Activated CD4-positive, alpha-beta T cell treated with anti-CD3 and anti-CD28 coated beads for 1 hour (primary cell): ENCODE results near the gene HMCN2.
"Not testable (repeated sequence)": the region's sequence is repeated elsewhere in the genome, so short reads cannot be mapped to it uniquely, and the experiment has no call there.

ENCODE experiments used
- DNase-seq: peaks from one replicate; pipeline ENCODE4 v3.0.0-alpha.2; 2020

Gene HMCN2

DNA sequence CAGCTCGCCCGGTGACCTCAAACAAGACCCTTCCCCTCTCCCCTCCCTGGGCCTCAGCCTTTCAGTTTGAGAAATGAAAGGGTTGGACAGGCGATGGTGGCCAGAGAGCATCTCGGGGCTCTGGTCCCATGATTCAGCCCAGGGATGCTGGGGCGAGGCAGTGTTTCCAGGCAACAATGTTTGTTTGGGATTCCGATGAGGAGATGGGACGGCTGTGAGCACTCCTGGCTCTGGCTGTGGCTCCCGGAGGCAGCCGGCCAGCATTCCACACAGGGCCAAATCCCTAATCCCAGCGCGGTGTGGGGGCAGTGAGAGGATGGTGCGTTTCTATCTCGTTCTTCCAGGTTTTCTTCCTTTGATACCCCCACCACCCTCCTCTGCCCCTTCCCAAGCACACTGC lies 66.0 kb downstream of the HMCN2 start:
- no peak for DNase-seq

DNA sequence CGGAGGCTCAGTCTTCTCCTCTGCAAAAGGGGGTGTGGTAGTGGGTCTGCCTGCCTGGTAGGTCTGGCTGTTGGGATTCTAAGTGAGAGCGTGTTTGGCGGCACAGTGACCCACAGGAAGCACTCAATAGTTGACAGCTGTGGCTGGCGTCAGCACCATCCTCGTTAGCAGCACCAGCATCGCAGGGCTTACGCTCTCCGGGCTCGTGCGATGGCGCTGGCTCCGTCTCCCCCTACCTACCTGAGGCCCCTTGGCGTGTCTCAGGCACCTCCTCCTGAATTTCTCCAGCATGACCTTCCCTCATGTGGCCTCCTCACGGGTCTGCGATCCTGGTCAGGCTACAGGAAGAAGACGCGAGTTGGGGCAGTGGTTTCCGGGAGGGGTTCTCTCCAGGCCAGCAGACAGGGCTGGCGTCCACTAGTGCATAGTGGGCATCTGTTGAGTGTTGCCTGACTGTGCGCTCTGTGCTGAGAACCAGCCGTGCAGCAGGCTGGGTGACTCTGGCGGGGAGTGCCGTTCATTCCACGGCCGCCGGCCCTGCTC lies 66.9 kb downstream of the HMCN2 start:
- no peak for DNase-seq

DNA sequence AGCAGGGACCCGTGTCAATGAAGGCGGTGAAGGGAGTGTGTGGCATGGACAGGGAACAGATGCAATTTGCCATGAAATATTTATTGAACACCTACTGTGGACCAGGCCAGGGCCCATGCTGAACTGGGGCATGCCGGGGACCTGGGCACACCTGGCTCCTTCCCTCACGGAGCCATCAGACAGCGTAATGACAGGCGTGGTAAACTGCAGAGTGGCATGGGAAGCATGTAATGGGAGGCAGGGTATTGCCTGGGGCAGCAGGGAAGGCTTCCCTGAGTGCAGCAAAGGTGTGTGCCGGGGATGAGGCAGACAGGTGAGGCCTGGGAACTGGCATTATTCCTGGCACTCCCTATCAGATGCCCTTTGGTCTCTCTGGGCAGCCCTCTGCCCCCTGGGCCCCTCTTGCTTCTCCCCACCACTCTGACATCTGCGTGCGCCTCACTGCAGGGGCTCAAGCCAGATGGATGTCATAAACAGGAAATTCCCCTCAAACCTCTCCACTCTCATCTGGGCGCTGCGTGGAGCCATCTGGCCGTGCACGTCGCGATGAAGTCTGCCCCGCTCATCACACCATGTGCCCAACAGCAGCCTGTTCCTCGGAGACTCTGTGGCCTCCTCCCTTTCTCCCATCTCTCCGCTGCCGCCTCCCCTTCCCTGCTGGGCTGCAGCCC lies 67.6 kb downstream of the HMCN2 start:
- DNase-seq = no peak

DNA sequence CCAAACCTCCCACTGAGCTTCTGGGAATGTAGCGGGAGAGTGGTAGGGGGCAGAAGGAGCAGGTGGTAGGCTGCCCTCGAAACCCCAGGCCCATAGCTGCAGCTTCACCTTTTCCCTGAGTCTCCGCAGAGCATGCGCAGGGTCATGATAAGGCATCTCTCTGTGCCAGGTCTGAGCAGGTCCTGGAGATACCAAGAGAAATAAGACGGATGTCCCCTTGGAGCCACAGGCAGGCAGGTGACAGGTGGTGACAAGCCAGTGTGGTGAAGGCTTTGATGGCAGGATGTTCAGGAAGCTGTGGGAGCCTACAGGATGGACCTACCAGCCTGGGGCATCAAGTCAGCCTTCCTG lies 68.1 kb downstream of the HMCN2 start:
- DNase-seq = no peak

DNA sequence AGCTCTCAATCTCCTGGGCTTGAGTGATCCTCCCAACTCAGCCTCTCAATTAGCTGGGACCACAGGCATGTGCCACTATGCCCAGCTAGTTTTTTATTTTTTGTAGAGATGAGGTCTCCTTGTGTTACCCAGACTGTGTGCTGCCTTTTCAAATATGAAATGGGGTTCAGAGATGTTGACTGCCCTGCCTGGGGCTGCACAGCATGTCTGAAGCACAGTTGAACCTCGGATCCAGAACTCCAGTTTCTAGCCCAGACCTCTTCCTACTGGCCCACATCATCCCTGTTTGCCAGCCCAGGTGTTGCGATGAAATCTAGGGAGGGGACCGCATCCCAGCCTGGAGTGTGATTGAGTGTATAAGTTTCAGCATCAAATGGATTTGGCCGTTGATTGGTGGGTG lies 69.4 kb downstream of the HMCN2 start:
- DNase-seq = no peak

DNA sequence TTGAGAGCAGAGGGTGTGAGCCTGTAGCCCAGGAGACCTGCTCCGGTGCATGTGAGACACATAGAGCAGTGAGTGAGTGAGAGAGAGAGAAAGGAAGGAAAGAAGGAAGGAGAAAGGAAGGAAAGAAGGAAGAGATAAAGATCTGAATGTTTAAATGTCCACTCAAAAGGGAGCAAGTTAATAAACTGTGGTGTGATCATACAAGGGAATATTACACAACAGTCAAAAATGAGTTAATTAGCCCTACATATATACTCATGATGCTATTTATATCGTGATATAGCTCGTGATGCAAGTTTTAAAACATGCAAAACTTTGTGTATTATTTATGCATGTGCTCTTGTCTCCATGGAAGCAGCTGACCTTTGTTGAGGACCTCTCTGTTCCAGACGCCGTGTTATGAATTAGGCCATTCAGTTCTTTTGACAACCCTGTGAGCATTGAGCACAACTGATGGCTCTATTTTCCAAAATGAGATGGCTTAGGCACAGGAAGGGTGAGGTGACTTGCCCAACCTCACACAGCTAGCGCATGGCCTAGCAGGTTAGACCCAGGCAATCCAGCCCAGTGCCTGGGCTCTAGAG lies 70.6 kb downstream of the HMCN2 start:
- no peak for DNase-seq

DNA sequence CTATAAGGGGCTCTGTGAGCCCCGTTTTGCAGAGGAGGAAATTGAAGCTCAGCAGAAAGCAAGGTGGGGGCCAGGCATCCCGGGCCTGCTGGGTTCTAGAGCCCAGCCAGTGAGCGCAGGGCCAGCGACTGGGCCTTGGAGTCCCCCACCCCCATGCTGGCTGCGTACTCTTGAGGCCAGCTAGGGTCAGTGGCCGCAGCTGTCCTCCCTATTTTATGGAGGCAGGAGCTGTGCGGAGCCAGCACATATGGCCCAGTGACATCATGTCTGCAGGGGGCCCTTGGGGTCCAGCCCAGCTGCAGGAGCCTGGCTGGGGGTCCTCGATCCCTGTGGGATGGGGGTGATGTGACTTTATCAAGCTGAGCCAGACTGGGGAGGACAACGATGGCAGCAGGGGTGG lies 71.3 kb downstream of the HMCN2 start:
- no peak for DNase-seq

DNA sequence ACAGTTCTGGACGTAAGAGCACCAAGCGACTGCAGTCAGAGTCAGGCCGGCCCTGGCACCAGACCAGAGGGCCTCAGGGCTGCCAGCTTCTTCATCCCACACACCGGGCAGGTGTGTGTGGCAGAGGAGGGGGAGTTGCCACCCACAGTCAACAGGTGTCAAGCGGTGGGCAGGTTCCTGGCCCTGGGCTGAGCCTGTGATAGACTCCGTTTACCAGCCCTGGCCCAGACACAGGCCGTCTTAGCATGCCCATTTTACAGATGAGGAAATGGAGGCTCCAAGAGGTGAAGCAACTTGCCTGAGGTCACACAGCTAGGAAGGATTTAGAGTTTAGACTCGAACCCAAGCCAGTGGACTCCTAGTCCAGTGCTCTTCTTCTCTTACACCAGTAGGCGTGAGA lies 71.8 kb downstream of the HMCN2 start:
- DNase-seq = no peak

DNA sequence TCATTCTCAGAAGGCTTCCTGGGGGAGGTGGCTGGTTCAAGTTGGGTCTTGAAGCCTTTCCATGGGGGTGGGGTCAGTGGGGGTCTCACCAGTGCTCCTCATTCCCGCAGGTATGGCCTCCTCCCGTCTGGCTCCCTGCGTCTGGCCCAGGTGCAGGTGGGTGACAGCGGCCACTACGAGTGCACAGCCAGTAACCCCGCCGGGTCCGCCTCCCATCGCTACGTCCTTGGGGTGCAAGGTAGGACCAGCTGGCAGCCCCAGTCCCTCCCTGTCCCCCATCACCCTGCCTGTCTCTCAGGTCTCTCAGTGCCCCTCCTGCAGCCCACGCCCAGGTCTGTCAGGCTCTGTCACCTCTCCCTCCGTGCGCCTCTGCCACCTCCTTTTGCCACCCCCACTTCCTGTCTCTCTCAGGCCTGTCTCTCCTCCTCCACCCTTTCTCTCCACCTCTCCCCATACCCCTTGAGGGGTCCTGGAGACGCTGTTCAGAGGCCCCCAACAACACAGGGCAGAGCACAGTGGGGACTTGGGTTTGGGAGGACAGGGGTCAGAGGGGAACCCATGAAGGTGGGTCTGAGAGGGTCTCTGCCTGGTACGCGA lies 72.3 kb downstream of the HMCN2 start:
- DNase-seq = no peak

DNA sequence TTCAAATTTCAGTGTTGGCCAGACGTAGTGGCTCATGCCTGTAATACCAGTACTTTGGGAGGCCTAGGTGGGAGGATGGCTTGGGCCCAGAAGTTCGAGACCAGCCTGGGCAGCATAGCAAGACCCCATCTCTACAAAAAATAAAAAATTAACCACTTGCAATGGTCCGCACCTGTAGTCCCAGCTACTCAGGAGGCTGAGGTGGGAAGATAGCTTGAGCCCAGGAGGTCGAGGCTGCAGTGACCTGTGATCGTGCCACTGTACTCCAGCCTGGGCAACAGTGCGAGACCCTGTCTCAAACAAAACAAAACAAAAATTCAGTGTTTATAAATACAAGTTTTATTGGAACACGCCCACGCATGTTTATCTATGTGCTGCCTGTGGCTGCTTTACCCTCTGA lies 73.3 kb downstream of the HMCN2 start:
- not testable (repeated sequence) for DNase-seq

DNA sequence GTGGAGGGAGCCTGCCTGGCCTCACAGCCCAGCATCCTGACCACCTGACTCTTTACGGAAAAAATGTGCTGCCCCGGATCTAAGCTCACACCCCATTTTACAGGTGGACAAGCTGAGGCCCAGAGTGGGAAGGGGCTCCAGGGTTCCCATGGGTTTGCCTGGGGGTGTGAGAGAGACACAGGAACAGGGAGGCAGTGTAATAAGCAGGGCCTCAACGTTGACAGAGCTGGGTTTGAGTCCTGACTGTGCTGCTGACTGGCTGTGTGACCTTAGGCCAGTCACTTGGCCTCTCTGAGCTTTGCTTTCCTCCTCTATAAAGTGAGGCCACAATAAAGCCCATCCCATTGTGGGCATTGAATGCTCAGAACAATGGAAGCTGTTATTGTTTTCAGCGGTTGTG lies 73.7 kb downstream of the HMCN2 start:
- DNase-seq = no peak

DNA sequence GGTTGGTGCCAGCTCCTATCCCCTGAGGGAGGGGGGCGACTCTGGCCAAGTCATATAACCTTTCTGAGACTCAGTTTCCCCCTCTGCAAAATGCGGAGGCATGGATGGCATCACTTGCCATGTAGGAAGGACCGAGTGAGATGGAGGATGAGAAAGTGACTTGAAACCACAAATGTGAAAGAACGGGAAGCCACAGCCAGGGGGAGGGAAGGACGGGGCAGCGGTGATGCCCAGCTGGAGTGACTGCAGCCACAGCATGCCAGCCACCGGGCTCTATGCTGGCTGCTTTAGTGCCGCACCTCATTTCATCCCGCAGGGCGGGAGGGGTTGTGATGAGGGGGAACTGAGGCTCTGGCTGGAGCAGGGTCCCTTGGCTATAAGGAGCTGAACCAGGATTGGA lies 74.5 kb downstream of the HMCN2 start:
- no peak for DNase-seq

DNA sequence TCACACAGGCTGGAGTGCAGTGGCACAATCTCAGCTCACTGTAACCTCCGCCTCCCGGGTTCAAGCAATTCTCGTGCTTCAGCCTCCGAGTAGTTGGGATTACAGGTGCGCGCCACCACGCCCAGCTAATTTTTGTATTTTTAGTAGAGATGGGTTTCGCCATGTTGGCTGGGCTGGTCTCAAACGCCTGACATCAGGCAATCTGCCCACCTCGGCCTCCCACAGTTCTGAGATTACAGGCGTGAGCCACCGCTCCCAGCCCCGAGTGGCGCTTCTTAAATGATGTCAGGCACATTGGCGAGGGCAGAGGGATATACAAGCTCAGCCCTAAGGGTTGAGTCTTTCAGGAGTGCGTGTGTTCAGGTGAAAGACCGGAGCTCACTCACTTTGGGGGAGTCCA lies 75.0 kb downstream of the HMCN2 start:
- DNase-seq = not testable (repeated sequence)

DNA sequence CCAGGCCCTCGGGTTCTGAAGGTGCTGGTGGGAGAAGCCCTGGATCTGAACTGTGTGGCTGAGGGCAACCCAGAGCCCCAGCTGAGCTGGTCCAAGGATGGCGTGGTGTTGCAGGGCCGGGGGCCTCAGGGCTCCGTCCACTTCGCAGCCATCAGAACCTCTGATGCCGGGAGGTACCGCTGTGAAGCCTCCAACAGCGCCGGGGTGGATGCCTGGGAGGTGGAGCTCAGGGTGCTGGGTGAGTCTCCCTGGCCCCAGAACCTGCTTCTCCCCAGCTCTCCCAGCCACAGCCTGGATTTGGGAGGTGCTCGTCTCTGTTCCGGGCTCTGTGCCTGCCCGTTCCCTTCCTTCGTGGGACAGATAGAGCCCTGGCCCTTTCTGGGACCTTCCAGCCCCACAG lies 75.6 kb downstream of the HMCN2 start:
- no peak for DNase-seq

DNA sequence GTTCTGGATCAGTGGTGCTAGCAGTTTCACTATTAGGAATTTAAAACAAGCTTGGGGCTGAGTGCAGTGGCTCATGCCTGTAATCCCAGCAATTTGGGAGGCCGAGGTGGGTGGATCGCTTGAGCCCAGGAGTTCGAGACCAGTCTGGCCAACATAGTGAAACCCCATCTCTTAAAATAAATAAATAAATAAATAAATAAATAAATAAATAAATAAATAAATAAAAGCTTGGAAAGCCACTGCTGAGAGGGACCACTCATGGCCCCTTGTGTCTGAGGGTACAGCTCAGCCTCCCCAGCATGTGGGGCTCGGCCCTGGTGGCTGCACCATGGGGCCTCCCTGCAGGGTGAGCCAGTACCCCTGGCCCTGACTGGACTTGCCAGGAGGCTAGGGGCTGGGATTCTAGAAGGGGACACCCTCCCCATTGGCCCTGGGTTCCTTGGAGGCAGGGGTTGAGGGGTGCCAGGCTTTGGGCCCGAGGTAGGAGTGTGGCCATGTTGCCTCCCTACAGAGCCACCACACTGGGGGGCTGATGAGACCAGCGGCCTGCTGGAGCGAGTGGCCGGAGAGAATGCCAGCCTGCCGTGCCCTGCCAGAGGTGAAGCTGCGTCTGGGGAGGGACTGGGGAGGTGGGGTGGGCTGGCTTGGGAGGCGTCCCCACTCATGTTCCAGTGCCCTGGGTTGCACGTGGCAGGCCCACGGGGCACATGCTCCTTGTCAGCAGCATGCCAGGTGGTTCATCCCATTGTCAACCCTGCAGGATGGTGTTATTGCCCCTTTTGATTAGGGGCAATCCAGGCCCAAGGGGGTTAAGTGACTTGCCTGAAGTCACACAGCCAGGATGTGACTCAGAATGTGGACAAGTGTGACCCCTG lies 76.5 kb downstream of the HMCN2 start:
- no peak for DNase-seq

DNA sequence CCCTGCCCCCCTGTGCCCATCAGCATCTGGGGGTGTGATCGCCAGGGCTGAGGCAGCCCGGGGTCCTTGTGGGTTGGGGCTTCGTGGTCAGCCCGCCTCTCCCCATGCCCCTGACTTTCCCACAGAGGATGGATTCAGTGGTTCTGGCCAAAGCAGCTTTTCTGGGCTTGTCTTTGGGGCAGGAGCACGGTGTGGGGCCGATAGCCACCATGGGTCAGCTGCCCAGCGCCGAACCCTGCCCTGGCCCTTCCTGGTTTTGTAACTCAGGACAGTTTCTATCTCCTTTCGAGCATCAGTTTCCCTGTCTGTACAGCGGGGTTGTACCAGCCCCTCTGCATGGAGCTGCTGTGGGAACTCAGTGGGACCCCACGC lies 77.1 kb downstream of the HMCN2 start:
- DNase-seq = no peak

DNA sequence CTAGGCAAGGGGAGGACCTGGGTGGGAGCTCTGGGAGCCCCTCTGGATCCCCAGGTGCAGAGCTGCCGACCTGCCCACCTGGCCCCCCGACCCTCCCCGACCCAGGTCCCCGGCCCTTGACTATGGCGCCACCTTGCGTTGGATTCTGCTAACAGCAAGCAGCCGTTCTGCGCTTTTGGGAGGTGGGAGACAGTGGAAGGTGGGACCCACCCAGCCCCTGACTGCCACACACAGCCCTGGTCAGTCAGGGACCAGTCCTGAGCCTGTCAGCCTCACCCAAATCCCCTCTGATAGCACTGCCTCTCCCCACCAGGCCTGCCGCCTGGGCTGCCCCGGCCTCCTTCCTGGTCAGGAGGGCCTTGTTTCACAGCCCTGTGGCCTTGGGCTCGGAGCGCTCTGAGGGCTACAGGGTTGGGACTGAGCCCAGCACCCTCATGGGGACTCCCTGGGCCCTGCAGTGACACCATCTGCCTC lies 77.9 kb downstream of the HMCN2 start:
- no peak for DNase-seq

DNA sequence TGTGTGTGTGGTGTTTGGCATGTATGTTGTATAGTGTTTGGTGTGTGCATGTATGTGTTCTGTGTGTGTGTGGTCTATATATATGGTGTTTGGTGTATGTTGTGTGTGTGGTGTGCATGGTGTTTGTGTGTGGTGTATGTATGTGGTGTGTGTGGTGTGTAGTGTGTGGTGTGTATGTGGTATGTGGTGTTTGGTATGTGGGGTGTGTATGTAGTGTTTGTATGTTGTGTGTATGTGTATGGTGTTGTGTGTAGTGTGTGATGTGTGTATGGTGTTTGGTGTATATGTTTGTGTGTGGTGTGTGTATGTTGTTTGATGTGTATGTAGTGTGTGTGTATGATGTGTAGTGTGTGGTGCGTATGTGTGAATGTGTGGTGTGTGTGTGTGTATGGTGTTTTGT lies 78.8 kb downstream of the HMCN2 start:
- DNase-seq = no peak

DNA sequence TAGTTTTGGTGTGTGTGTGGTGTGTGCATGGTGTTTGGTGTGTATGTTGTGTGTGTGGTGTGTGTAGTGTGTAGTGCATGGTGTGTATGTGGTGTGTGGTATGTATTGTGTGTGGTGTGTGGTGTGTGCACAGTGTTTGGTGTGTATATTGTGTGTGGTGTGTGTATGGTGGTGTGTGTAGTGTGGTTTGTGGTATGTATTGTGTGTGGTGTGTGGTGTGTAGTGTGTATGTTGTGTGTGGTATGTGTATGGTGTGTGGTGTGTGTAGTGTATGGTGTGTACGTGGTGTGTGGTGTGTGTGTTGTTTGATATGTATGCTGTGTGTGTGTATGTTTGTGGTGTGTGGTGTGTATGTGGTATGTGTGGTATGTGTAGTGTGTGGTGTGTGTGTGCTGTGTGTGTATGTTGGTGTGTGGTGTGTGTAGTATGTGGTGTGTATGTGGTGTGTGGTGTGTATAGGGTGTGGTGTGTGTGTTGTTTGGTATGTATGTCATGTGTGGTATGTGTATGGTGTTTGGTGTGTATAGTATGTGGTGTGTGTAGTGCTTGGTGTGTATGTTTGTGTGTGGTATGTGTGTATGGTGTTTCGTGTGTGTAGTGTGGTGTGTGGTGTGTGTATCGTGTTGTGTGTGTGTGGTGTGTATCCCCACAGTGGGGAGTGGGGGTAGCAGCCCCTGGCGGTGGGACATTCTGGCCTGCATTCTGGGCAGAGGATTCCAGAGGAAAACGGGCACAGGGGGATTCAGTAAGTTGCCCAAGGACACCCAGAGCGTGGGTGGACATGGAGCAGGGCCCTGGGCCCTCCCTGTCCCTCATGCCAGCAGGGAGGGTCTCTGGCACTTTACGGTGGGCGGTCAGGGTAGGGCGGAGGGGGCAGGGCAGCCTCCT lies 79.7 kb downstream of the HMCN2 start:
- DNase-seq = no peak

DNA sequence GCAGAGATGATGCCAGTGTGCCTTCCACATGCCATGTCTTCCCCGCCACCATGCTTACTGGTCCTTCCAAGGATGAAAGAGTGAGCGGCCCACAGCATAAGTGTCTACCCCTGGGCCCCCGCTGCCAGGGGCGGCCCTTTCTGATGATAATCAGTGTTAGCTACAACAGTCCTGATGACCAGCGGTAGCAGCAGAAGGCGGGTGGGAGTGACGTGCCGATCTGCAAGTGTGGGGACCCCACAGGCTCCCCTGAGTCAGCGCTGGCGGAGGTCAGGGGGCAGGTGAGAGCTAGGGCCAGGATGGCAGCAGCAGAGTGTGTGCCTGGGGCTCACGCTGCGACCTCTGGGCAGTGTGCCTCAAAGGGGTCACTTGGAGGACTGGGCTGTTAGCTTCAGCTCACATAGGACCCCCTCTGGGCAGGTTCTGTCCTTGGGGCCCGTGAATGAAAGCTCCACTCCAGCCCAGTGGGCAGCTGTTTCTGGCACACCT lies 80.4 kb downstream of the HMCN2 start:
- no peak for DNase-seq

DNA sequence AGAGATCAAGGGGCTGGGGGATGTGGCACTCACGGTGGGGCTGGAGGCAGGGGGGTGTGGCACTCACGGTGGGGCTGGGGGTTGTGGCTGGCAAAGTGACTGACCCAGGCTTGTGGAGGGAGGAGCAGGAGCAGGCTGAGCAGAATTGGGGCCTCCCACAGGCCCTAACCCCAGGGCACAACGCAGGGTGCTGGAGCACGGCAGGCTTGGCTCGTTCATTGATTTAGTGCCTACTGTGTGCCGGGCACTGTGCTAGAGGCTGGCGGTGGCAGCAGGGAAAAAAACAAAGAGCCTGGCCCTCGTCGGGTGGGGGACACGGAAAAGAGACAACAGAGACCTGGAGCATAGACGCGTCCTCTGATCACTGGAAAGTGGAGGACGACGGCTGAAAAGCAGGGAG lies 80.9 kb downstream of the HMCN2 start:
- no peak for DNase-seq

DNA sequence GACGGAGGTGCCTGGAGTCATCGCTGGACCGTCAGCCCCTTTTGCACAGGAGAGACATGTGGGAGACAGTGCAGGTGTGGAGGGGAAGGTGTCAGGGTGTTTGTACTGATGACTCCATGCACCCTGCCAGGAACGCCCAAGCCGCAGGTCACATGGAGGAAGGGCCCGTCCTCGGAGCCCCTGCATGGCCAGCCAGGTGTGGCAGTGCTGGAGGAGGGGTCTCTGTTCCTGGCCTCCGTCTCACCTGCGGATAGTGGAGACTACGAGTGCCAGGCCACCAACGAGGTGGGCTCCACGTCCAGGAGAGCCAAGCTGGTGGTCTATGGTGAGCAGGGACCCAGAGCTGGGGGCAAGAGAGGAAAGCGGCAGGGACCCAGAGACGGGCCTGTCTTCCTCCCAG lies 81.5 kb downstream of the HMCN2 start:
- no peak for DNase-seq
